Osteoblast (primary cell): ENCODE measurements around the gene CDR2L. TPM values are rescaled to one million over a fixed set of nuclear protein-coding genes. Genes with fewer than 3 reads are reported as not detected.

Experiments
- DNase-seq: peaks from one replicate; pipeline ENCODE4 v3.0.0; 2011; ENCODE audit warnings: low spot score, mixed read lengths; ENCODE audit not compliant: insufficient read length; ENCODE audit errors: missing footprints
- H2AFZ ChIP-seq: 2 replicates; pipeline ENCODE4 v1.6.0; 2011; ENCODE audit warnings: mild to moderate bottlenecking, low read length
- H3K27ac ChIP-seq: 2 replicates; pipeline ENCODE4 v1.5.1; 2011; ENCODE audit warnings: mild to moderate bottlenecking, low read depth, low read length, moderate library complexity
- H3K27me3 ChIP-seq: 2 replicates; pipeline ENCODE4 v1.6.0; 2012; ENCODE audit warnings: mild to moderate bottlenecking, control low read depth, inconsistent platforms, low read length, moderate library complexity; ENCODE audit not compliant: insufficient read depth
- H3K36me3 ChIP-seq: 2 replicates; pipeline ENCODE4 v1.5.1; 2011; ENCODE audit warnings: mild to moderate bottlenecking, low read length, control low read depth, moderate library complexity; ENCODE audit not compliant: insufficient read depth
- H3K4me1 ChIP-seq: 2 replicates; pipeline ENCODE4 v1.5.1; 2011; ENCODE audit warnings: mild to moderate bottlenecking, low read length, control low read depth, moderate library complexity; ENCODE audit not compliant: insufficient read depth
- H3K4me2 ChIP-seq: 2 replicates; pipeline ENCODE4 v1.6.0; 2011; ENCODE audit warnings: mild to moderate bottlenecking, low read length; ENCODE audit not compliant: insufficient read depth
- H3K4me3 ChIP-seq: fragments of 200-600 bp; sonication (generic); 3 replicates; pipeline ENCODE4 v1.5.1; 2012; ENCODE audit warnings: mild to moderate bottlenecking, low read length, inconsistent platforms; ENCODE audit not compliant: insufficient read depth
- H3K79me2 ChIP-seq: 2 replicates; pipeline ENCODE4 v1.6.0; 2012; ENCODE audit warnings: mild to moderate bottlenecking, low read length, control low read depth, inconsistent platforms; ENCODE audit not compliant: insufficient read depth
- H3K9me3 ChIP-seq: 2 replicates; pipeline ENCODE4 v1.5.1; 2011; ENCODE audit warnings: low read depth, low read length, control low read depth
- H4K20me1 ChIP-seq: 2 replicates; pipeline ENCODE4 v1.6.0; 2012; ENCODE audit warnings: mild to moderate bottlenecking, low read length, control low read depth; ENCODE audit not compliant: insufficient read depth
- total RNA-seq: library from RNA; depleted of rRNA; stranded (reverse); fragments of >200 nt; gene quantifications from 2 replicates; pipeline ENCODE4 v1.2.3, GENCODE V29; 2012
- TF ChIP-seq, protein P1 (sequence below): IDR thresholded peaks from 2 replicates; pipeline ENCODE4 v1.5.1; 2011; ENCODE audit warnings: mild to moderate bottlenecking, low read depth, low read length, moderate library complexity; ENCODE audit errors: extremely low read depth

The CDR2L gene
- total RNA-seq, 1 donor = 16.6 TPM

GRCh38 chr17:74949455-74950115 lies 37.8 kb upstream of the CDR2L start:
- H2AFZ ChIP-seq = no peak overlapping the region
- peaks cover 12% of the 10 kb centered on the region for H3K27me3 ChIP-seq
- no peaks in the 10 kb centered on the region for H3K36me3 ChIP-seq
- TF ChIP-seq, protein P1, sequence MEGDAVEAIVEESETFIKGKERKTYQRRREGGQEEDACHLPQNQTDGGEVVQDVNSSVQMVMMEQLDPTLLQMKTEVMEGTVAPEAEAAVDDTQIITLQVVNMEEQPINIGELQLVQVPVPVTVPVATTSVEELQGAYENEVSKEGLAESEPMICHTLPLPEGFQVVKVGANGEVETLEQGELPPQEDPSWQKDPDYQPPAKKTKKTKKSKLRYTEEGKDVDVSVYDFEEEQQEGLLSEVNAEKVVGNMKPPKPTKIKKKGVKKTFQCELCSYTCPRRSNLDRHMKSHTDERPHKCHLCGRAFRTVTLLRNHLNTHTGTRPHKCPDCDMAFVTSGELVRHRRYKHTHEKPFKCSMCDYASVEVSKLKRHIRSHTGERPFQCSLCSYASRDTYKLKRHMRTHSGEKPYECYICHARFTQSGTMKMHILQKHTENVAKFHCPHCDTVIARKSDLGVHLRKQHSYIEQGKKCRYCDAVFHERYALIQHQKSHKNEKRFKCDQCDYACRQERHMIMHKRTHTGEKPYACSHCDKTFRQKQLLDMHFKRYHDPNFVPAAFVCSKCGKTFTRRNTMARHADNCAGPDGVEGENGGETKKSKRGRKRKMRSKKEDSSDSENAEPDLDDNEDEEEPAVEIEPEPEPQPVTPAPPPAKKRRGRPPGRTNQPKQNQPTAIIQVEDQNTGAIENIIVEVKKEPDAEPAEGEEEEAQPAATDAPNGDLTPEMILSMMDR = no peak
- H3K4me2 ChIP-seq = no peak overlapping the region
- H3K27ac ChIP-seq = no peak overlapping the region
- H3K79me2 ChIP-seq = no peaks in the 10 kb centered on the region
- H3K4me1 ChIP-seq = no peaks in the 10 kb centered on the region
- H4K20me1 ChIP-seq = no peaks in the 10 kb centered on the region
- no peaks in the 10 kb centered on the region for H3K9me3 ChIP-seq
- DNase-seq = no peak
- no peak overlapping the region for H3K4me3 ChIP-seq

DNA sequence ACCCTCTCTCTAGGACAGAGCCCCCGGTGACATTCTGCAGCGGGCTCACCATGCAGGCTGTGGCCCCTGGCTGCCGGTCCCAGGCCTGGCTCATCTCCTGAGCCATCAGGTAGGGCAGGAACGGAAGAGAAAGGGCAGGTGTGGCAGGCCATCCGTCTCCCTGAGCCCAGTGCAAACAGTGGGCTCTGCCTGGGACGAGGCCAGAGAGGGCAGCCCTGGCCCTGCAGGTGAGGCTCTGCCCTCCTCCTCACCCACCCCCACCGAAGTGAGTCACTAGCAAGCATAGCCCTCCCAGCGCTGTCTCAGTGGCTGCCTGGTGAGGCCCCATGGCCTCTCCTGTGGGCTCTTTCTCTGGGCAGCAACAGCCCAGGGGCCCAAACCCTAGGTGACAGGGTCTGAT lies 37.2 kb upstream of the CDR2L start:
- Histone ChIP-seq H3K27me3 (peaks cover 13% of the 10 kb centered on the region), H4K20me1 (no peaks in the 10 kb centered on the region), H3K4me1 (no peaks in the 10 kb centered on the region), H3K79me2 (no peaks in the 10 kb centered on the region), H3K4me2 (no peak overlapping the region), H2AFZ (no peak overlapping the region), H3K9me3 (no peaks in the 10 kb centered on the region), H3K4me3 (no peak overlapping the region), H3K27ac (no peak overlapping the region), H3K36me3 (no peaks in the 10 kb centered on the region)
- TF ChIP-seq, protein P1 = no peak
- peak; percentile 80 for DNase-seq

DNA sequence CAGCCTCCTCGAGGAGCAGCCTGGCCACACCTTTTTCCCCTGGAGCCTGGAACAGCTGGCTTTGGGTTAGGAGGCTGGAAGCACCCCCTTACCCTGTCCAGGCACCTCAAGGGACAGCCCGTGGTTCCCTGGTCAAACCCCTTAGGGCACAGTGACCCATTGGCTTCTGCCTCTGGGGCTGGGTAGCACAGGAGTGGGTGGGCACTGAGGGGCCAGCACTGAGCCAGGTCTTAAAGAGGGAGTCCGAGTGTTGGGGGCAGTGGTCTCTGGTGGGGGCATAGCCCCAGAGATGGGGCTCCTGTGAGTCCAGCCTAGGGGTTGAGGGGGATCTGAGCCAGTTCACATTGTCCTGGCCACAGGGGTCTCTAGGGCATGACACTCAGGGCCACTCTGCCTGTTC lies 36.4 kb upstream of the CDR2L start:
- DNase-seq = no peak
- Histone ChIP-seq H4K20me1 (no peaks in the 10 kb centered on the region), H3K27me3 (peaks cover 8% of the 10 kb centered on the region), H3K79me2 (no peaks in the 10 kb centered on the region), H3K4me1 (no peaks in the 10 kb centered on the region), H3K4me2 (no peak overlapping the region), H3K4me3 (no peak overlapping the region), H3K9me3 (no peaks in the 10 kb centered on the region), H3K27ac (no peak overlapping the region), H3K36me3 (no peaks in the 10 kb centered on the region), H2AFZ (no peak overlapping the region)
- TF ChIP-seq, protein P1 = no peak

GRCh38 chr17:74951680-74952421 lies 35.6 kb upstream of the CDR2L start:
- TF ChIP-seq, protein P1 = no peak
- Histone ChIP-seq H3K27ac (no peak overlapping the region), H3K79me2 (no peaks in the 10 kb centered on the region), H4K20me1 (no peaks in the 10 kb centered on the region), H3K9me3 (no peaks in the 10 kb centered on the region), H3K36me3 (no peaks in the 10 kb centered on the region), H2AFZ (no peak overlapping the region), H3K4me3 (no peak overlapping the region), H3K27me3 (peaks cover 8% of the 10 kb centered on the region), H3K4me1 (no peaks in the 10 kb centered on the region), H3K4me2 (no peak overlapping the region)
- no peak for DNase-seq
